NCI-H2171 treated with DMSO at 0.1 percent for 48 hours (cell line): ENCODE results near the gene TMEM92.

Experiments
- DNase-seq: peaks from one replicate; lab custom pipeline; 2025; lab: John Stamatoyannopoulos, UW

TMEM92 gene

GRCh38 chr17:50328363-50329325 is 54.4 kb downstream of the TMEM92 start:
- DNase-seq = peak; percentile 27

- no peak for DNase-seq
These were observed 55.5 kb downstream of the TMEM92 start for GRCh38 chr17:50329716-50330115.

- DNase-seq = no peak
These were observed 56.0 kb downstream of the TMEM92 start for GRCh38 chr17:50330151-50330775.
